NOMO-1 treated with DMSO at 0.1 percent for 48 hours (cell line): ENCODE measurements around the gene PRKCZ.
"Not testable (repeated sequence)": the region's sequence is repeated elsewhere in the genome, so short reads cannot be mapped to it uniquely, and the experiment has no call there.

Source experiments
- DNase-seq: peaks from one replicate; lab custom pipeline; 2025; ENCODE audit not compliant: unreplicated experiment; lab: John Stamatoyannopoulos, UW

PRKCZ gene

DNA sequence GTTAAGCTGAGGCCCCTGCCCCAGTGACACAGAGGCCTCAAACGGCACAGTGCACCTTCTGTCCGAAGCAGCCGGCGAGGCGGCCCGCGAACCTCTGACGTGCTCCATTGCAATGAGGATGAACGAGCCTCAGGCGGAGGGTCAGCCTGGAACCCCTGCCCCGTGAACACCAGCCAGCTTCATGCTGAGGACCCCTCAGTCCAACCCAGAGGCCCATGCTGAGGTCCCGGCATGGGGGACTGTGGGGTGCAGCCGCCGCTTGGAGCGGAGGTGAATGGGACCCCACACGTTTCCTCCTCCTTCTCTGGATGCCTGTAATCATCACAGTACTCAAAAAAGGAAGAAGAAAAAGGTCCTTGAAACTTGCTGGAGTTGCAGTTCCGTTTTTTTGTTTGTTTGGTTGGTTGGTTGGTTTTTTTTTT is 62.1 kb downstream of the PRKCZ start:
- peak; percentile 86 for DNase-seq

DNA sequence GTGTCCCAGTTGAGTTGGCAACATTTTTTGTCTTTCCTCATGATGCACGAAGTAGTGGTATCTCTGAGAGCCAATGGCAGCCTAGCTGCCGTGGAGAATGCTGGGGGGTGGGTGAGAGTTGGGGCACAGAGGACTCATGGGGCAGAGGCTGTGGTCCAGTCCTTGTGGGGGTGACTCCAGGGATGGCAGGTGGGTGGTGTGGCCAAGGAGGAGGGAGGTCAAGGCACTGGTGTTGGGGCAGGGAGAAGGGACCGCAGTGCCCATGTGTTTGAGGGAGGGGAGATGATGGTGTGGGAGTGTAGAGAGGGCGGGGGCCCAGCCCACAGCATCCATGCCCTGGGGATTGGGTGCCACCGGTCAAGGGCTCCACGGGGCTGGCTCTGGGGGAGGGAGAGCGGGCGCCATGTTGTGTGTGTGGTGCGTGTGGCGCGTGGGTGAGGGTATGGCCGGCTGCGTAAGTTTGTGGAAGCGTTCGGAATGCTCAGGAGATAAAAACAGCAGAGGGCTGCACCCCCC is 63.5 kb downstream of the PRKCZ start:
- DNase-seq, result no peak

DNA sequence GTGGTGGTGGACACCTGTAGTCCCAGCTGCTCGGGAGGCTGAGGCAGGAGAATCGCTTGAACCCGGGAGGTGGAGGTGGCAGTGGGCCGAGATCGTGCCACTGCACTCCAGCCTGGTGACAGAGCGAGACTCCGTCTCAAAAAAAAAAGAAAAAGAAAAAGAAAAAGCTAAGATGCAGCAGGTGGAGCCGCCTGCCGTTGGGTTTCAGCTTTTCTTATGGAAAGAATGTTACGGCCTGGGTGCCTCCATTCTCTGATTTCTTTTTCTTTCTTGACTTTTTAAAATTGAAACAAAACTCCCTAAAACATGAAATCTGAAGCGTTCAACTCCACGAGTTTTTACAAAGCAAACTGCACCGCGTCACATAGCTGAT is 64.4 kb downstream of the PRKCZ start:
- DNase-seq, result not testable (repeated sequence)

DNA sequence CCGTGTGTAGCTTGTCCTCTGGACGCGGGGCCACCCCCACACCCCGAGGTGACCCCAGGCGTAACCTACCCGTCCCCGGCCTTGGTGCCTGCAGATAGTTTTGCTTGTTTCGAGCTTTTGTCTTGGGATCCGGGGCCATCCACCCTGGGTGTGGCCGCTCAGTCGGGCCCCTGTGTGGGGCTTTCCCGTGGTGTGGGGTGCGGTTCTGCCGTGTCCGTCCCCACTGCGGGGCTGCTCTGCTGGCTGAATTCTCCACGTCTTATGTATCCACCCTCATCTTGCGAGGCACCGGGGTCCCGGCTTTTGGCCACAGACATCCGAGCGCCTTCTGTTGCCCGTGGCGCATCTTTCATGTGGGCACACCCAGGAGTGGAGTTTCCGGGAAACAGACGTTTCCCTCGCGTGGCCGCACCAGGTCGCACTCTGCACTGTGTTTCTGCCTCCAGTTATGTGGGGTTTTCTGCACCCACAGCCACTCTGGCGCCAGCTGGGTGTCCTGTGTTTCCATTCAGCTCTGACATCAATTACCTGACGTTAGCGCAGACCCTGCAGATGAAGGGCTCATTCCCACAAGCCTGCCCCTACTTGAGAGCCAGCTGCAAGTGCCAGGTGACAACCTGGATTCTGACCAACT is 64.9 kb downstream of the PRKCZ start:
- DNase-seq, result no peak

DNA sequence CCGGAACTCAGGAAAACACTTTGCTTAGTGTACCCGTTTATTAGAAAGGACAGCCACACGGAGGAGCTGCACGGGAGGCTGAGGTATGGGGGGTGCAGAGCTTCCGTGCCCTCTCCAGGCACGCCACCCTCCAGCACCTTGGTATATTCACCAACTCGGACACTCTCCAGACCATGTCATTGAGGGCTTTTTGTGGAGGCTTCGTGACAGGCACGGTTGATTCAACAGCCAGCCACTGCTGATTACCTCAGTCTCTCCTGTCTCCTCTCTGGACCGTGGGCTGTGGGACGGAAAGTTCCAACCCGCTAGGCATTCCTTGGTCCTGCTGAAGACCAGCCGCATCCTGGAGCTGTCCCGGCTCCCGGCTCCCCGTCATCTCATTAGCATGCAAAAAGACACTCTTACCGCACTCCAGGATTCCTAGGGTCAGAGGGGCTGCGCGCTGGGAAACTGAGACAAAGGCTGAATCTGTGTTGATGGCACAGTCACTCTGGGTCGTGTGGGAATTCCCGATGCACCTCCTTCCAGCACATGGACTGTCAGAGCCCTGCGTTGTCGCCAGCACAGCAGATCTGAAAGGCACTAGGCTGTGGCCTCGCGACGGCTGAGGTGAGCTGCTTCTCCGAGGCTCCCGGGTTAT is 65.6 kb downstream of the PRKCZ start:
- no peak for DNase-seq

DNA sequence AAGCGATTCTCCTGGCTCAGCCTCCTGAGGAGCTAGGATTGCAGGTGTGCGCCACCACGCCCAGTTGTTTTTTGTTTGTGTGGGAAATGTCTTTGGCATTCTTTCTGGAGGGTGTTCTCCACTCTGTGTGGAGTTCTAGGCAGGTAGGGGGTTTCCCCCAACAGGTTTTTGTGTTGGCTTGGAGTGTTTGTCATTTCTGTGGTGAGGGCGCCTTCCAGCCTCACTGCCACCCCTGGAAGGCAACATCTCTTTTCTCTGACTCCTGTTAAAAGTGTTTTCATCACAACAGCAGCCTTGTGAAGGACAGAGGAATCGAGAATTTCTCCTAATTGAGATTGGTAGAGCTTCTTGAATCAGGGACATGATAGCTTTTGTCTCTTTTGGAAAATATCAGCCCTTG is 69.7 kb downstream of the PRKCZ start:
- no peak for DNase-seq

DNA sequence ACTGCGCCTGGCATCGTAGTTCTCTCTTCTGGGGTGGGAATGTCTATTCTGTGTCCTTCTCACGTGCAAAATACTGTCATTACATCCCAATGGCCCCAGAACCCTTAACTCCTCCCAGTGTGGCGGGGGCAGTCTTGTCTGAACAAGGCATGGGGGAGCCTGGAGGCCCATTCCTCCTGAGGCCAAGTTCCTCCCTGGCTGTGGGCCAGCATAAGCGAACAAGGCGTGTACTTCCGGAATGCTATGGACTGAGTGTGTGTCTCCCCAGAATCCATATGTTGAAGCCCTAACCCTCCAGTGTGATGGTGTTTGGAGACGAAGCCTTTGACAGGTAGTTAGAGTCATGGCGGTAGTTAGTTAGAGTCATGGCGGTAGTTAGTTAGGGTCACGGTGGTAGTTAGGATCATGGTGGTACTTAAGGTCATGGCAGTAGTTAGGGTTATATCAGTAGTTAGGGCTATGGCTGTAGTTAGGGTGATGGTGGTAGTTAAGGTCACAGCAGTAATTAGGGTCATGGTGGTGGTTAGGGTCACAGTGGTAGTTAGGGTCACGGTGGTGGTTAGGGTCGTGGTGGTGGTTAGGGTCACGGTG is 71.0 kb downstream of the PRKCZ start:
- DNase-seq, result no peak

DNA sequence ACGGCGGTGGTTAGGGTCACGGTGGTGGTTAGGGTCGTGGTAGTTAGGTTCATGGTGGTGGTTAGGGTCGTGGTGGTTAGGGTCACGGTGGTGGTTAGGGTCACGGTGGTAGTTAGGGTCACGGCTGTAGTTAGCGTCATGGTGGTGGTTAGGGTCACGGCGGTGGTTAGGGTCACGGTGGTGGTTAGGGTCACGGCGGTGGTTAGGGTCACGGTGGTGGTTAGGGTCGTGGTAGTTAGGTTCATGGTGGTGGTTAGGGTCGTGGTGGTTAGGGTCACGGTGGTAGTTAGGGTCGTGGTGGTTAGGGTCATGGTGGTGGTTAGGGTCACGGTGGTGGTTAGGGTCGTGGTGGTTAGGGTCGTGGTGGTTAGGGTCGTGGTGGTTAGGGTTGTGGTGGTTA is 71.6 kb downstream of the PRKCZ start:
- not testable (repeated sequence) for DNase-seq

DNA sequence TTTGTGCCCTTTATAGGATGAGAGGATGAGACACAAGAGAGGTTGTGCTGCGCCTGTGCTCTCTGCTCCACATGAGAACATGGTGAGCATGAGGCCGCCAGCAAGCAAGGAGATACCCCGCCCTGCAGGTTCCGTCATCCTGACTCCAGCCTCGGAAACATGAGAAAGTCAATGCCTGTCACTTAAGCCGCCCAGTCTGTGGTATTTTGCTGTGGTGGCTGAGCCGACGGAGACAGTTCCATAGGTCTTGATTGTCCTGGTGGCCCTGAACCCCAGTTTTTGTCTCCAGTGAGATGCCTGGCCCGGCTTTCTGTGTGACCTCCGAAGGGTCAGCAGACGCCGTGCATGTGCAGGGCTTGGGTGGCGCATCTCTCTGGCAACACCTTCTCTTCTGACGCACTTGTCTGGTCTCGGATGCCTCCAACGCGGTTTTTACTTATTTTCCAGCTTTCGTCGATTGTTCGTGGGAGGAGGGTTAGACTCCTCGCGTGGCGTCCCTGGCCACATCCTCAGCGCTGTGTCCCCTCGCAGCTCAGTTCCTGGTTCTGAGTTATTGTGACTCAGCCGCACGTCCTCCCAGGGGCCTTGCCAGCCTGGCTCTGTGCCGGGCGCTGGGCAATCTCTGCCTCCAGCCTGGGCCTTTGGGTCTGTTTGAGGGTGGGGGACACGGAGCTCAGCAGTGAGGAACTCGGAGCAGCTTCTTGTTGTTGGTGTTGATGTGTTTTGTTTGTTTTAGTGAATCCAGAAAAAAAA is 74.4 kb downstream of the PRKCZ start:
- no peak for DNase-seq

DNA sequence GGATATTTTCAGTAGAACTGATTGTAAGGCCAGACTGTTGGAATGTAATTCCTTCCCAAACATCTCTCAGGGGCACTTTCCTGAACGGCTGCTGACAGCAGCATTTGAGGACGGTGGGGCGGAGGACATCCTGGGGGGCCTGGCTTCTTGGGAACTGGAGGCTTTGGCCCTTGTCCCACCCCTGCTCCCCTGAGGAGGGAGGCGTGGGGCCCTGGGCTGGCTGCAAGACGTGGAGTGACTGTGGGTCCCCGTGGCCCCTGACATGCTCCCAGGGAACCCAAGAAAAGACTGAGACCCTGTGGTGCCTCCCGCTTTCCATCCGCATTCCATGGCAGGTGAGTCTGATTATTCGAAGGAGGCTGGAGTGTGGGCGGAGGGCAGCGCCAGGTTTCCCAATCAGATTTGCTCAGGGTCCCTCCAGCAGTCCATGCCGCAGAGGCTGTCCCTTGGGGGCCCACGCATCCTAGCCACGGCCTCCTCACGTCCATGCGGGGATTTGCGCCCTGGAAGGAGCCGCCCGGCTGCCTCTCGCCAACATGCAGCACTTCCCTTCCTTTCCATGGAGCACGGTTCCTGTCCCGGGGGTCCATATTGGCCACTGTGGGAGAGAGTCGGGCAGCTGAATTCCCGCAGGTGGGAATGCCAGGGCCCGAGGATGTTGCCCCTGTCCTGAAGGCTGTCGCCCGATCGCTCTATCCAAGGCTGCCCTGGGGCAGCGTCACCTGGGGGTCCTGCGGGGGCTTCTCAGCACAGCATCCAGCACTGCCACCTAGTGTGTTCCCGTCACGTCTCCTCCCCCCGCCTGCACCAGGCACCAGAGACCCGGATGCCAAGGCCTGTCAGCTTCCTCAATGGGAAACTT is 75.4 kb downstream of the PRKCZ start:
- DNase-seq, result no peak

DNA sequence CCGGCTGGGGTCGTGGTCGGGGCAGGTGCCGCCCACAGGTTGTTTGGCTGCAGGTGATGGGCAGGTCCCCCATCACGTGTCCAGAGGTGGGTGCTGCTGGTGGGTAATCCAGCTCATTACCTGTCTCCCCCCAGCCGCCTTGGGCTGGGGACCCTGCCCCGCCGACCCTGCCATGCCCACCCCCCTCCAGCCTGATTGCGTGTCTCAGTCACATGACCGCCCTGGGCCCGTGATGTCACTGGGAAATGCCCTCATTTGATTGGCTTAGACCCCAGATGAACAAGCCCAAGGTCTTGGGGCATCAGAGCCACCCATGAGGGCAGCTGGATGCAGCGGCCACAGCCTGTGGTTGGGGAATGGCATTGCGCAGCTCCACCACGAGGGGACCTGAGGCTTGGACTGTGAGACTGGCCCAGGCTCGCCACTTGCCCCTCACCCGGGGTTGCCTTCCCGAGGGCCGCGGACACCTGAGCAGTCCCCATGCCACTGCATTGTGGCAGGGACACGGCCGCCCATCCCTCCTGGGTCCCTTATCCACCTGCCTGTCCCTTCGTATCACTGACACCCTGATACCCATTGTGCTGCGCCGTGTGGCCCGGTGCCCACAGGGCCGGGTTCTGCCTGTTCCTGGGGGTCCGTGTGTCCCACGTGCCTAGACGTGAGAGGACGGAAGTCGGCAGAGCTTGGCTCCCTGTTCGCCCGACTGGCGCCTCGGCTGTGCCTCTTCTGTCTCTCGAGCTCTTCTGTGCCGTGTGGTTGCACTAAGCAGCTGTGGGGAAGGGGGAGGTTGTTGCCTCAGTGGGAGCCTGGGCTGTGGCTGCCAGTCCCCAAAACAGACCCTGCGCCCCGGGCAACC is 76.3 kb downstream of the PRKCZ start:
- DNase-seq, result no peak

DNA sequence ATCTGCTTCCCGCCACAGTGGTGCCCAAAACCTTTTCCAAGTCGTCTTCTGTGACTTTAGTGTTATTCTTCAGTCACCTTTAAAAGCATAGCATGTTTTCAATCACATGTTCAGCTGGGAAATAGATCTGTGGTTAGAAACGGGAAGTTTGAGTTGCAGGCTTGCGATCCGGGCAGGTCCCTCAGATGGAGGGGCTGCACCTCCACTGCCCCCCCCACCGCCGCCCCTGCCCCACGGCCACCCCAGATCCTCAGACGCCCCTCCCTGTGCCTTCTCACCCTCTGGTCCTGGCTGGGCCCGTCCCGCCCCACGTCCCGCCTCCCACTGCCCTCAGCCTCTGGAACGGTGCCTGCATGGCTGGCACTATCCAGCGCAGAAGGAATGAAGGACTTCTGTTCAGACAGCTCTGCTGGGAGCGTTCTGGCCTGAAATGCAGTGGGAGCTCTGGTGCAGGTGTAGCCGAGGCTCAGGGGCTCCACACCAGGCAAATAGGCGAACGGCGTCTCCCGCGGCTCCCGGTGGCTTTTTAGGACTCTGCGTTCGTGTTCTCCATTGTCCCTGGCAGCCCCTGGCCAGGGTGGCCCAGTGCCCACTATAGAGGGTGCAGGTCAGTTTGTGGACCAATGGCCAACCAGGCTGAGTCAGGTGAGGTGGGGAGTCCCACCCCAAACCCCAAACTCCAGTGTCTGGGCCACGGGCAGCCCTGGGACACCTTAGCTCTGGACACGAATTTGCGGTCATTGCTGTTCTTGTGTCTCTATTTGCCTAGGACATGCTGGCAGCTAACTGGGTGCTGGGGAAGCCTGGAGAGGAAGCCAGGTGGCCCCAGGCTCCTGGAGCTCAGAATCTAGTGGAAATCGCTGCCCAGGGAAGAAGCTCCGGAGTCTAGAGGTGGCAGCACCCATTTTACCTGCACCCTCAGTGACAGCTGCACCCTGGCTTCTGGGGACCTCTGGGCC is 77.3 kb downstream of the PRKCZ start:
- peak; percentile 67 for DNase-seq

DNA sequence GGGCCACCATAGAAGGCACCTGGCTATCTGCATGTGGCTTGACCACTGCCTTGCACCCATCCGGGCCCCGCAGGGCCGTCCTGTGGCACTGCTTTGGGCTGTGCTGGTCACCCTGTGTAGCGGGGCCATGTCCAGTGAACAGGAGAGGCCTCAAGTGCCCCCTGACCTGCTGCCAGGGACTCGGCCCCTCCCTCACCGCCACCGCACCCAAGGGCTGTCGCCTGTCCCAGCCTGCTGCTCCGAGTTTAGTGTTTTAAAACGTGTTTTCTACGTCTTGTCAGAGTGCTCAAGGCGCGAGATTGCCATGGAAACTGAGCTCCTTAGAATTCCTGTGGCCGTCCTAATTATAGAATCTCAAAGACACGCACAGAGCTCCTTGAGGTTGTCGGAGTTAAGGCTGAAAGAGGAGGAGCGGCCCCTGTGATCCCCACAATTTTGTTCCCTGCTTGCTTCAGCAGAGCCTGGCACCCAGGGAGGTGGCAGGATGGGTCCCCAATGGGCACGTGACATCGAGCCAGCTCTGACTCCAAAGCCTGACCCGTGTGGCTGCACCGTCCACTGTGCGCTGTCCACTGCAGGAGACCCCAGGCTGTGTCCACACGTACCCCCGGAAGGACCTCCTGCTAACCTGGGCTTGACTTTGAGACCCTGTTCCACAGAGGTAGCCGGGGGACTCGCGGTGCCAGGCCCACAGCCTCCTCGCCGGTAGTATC is 78.1 kb downstream of the PRKCZ start:
- DNase-seq, result no peak

DNA sequence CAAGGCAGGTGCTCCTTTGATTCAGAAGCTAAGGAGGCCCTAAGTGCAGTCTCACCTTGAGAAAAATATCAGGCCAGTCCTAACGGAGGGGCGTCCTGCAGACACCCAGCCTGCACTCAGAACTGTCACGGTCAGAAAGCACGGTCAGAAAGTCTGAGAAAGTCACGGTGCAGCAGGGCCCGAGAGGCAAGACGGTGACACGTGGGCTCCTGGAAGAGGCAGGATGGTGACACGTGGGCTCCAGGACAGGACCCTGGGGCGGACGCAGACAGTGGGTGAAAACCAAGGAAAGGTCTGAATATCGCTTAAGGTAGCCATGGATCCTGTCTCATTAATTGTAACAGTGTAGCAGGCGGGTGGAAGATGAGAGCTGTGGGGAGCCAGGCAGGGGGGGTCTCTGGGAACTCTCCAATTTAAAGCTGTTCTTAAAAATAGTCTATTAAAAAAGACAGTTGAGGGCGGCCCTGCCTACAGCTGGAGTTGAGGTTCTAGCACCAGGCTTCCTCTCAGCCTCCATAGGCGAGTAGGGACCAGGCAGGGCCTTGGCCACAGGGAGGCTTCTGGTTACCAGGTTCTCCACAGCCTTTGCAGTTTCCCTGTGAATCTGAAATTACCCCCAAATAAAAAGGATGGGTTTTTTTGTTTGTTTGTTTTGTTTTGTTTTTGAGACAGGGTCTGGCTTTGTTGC is 79.2 kb downstream of the PRKCZ start:
- DNase-seq, result no peak

DNA sequence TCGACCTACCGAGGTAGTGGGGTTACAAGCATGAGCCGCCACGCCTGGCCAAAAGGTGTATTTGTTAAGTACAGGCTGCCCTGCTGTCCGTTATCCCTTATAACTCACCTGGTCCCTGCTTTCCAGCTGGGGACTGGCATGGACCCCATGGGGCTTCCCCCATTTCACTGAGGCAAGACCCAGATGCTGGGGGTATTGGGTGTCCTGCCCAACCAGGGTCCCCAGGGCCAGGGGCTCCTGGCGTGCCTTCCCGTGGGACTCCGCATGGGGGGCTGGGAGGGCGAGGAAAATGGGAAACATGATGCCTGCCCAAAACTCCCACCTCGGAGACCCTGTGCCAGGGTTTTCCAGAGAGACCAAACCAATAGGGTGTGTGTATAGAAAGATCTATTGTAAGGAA is 79.9 kb downstream of the PRKCZ start:
- no peak for DNase-seq

DNA sequence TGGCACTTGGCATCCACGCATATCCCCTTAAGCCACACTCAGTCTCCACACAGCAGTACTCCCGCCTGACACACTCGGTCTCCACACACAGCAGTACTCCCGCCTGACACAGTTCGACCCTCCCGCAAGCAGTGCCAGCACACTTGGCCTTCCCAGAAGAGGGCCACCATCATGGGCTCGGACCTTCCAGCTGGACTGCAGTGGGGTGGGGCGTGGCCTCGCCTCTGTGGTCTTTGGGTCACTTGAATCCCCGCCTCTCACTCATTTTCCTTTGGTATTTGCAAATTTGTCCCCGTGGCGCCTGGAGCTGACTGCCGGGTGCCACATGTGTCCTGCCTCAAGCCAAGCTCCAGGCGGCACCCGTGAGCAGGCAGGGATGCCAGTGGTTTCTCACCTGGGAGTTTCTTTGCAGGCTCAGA is 80.7 kb downstream of the PRKCZ start:
- DNase-seq, result no peak

DNA sequence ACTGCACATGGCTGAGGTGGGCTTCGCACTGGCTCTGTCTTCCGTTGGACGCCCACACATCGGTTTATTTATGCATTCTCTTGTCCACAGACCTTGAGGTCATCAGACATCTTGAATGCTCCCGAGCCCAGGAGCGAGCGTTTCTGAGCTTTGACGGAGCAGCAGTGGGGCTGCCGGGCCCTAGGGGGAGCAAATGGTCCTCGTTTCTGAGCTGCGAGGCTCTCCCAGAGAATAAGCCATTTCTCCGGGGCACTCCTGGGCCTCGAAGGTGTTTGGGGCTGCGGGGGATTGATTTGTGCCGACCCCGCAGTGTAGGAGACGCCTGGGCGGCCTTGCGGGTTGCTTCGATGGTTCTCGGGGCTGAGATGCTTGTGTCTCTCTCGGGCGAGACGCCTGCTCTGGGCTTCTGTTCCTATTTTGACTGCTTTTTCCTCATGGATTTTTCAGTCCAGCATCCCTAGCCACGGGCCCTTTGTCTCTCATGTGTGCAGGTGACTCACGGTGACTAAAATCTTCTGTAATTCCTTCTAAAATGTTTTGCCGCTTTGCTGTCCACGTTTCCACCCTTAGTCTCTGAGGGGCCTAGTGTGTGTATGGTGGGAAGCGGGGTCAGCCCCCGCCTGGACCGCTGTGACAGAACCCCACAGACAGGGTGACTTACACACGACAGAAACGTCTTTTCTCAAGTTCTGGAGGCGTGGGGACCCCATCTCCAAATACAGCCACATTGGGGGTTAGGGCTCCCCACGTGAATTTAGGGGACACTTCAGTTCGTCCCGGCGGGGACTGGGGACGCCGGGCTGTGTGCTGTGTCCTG is 82.2 kb downstream of the PRKCZ start:
- DNase-seq, result peak; percentile 2
